Vagina (tissue), 2 donors: ENCODE measurements around the gene TFE3. TPM values are rescaled to one million over a fixed set of nuclear protein-coding genes. Genes with fewer than 3 reads are reported as not detected.

Experiments used
- DNase-seq, 2 donors: peaks; one replicate each; pipeline ENCODE4 v3.0.0-alpha.2; 2017; ENCODE audit errors: extremely low spot score in 2 of 2
- H3K27ac ChIP-seq: fragments of 200-600 bp; sonication (generic); one replicate; pipeline ENCODE4 v1.5.1; 2019
- H3K27me3 ChIP-seq: fragments of 200-600 bp; sonication (generic); one replicate; pipeline ENCODE4 v1.5.1; 2019
- H3K36me3 ChIP-seq, 2 donors: fragments of 200-600 bp; sonication (generic); one replicate each; pipeline ENCODE4 v1.5.1; 2017 to 2019
- H3K4me1 ChIP-seq: fragments of 200-600 bp; sonication (generic); one replicate; pipeline ENCODE4 v1.5.1; 2019
- H3K4me3 ChIP-seq, 2 donors: fragments of 200-600 bp; sonication (generic); 1 replicate in 1 of 2; 2 replicates in 1 of 2; pipeline ENCODE4 v1.5.1; 2016 to 2019
- H3K9me3 ChIP-seq: fragments of 200-600 bp; sonication (generic); one replicate; pipeline ENCODE4 v1.5.1; 2019
- CTCF ChIP-seq, 3 experiments: fragments of 450-650 bp in 2 of 3; fragments of 200-600 bp in 1 of 3; sonication (generic) in 1 of 3; IDR thresholded peaks; one replicate each; pipeline ENCODE4 v1.5.1; 2017 to 2019; ENCODE audit warnings: antibody characterized with exemption in 3 of 3, mild to moderate bottlenecking in 2 of 3, moderate library complexity in 2 of 3
- POLR2A ChIP-seq, 2 donors: fragments of 450-650 bp; IDR thresholded peaks; one replicate each; pipeline ENCODE4 v1.6.1; 2017; ENCODE audit warnings: antibody characterized with exemption in 2 of 2, mild to moderate bottlenecking in 2 of 2, moderate library complexity in 2 of 2
- POLR2AphosphoS5 ChIP-seq, 2 donors: sonication (generic); formaldehyde crosslinking; IDR thresholded peaks; one replicate each; pipeline ENCODE4 v1.9.0; 2017; ENCODE audit warnings: antibody characterized with exemption in 2 of 2, mild to moderate bottlenecking in 2 of 2, low read depth in 1 of 2; ENCODE audit not compliant: insufficient read depth in 1 of 2
- intact Hi-C: fragments of 100-400 bp; cut with DNase I; formaldehyde crosslinking; loops from one replicate; pipeline ENCODE4 v1.15.1; 2023
- total RNA-seq: library from RNA; depleted of rRNA; stranded (reverse); fragments of >200 nt; gene quantifications from one replicate; pipeline ENCODE4 v1.2.3, GENCODE V29; 2016

Gene TFE3
- total RNA-seq, 1 donor from 2014 or later, result 87.4 TPM

GRCh38 chrX:49066278-49066677 lies 23.1 kb upstream of the TFE3 start:
- Histone ChIP-seq H3K27me3 (no peaks in the 10 kb centered on the region), H3K4me3 (no peak overlapping the region), H3K27ac (no peak overlapping the region), H3K4me1 (no peaks in the 10 kb centered on the region), H3K36me3 (peaks cover 0 to 5% of the 10 kb centered on the region in 2 donors), H3K9me3 (no peaks in the 10 kb centered on the region)
- no peak for DNase-seq
- intact Hi-C loops, result no loop called here
- TF ChIP-seq POLR2A (IDR thresholded peaks at IDR 0.05), result no peak
- TF ChIP-seq POLR2AphosphoS5 (IDR thresholded peaks at IDR 0.05; ENCODE audit: insufficient read depth in 1 of 2, low read depth in 1 of 2), result no peak
- no peak for TF ChIP-seq CTCF (IDR thresholded peaks at IDR 0.05)

- TF ChIP-seq POLR2A (IDR thresholded peaks at IDR 0.05) (no peak), CTCF (IDR thresholded peaks at IDR 0.05) (no peak)
Measured at GRCh38 chrX:49064735-49065134, 21.6 kb upstream of the TFE3 start.

DNA sequence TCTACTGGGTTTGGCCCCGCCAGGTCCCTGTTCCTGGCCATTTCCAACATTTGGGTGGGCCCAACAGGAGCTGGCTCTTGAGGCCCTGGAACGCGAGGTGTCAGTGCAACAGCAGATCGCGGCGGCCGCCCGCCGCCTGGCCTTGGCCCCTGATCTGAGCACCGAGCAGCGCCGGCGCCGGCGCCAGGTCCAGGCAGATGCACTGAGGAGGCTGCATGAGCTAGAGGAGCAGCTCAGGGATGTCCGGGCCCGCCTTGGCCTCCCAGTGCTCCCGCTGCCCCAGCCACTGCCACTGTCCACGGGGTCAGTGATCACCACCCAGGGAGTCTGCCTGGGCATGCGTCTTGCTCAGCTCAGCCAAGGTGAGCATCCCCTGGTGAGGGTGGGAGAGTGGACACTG lies 21.1 kb upstream of the TFE3 start:
- intact Hi-C loops, result no loop called here
- H3K9me3 ChIP-seq, result no peaks in the 10 kb centered on the region
- H3K36me3 ChIP-seq, result peaks cover 0 to 5% of the 10 kb centered on the region in 2 donors
- DNase-seq, result no peak
- H3K4me3 ChIP-seq, result no peak overlapping the region
- TF ChIP-seq POLR2AphosphoS5 (IDR thresholded peaks at IDR 0.05; ENCODE audit: insufficient read depth in 1 of 2, low read depth in 1 of 2) (no peak), POLR2A (IDR thresholded peaks at IDR 0.05) (no peak), CTCF (IDR thresholded peaks at IDR 0.05) (no peak)
- H3K27ac ChIP-seq, result no peak overlapping the region
- no peaks in the 10 kb centered on the region for H3K27me3 ChIP-seq
- no peaks in the 10 kb centered on the region for H3K4me1 ChIP-seq

More at GRCh38 chrX:49064735-49065134, 21.6 kb upstream of the TFE3 start:
- Histone ChIP-seq H3K4me1 (no peaks in the 10 kb centered on the region), H3K4me3 (no peak overlapping the region), H3K9me3 (no peaks in the 10 kb centered on the region), H3K36me3 (peaks cover 0 to 5% of the 10 kb centered on the region in 2 donors), H3K27ac (no peak overlapping the region), H3K27me3 (no peaks in the 10 kb centered on the region)
- intact Hi-C loops, result no loop called here
- DNase-seq, result no peak

DNA sequence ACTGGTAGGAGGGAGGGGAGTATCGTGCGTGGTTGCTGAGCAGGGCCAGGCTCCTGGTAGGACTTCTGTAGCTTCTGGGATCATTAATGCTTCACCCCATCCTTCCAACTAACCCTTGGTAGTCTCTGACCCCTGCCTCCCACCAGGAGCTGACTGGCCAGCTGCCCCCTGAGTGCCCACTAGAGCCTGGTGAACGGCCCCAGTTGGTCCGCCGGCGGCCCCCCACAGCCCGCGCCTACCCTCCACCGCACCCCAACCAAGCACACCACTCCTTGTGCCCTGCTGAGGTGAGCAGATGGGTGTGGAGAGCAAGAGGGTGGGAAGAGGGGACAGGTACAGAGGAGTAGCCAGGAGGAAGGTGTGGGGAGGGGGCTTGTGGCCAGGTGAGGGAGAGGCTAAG lies 20.6 kb upstream of the TFE3 start:
- peaks cover under 1% of the 10 kb centered on the region for H3K4me1 ChIP-seq
- no peaks in the 10 kb centered on the region for H3K27me3 ChIP-seq
- TF ChIP-seq POLR2AphosphoS5 (IDR thresholded peaks at IDR 0.05; ENCODE audit: insufficient read depth in 1 of 2, low read depth in 1 of 2) (no peak), POLR2A (IDR thresholded peaks at IDR 0.05) (no peak), CTCF (IDR thresholded peaks at IDR 0.05) (no peak)
- no peak overlapping the region for H3K27ac ChIP-seq
- no peaks in the 10 kb centered on the region for H3K9me3 ChIP-seq
- intact Hi-C loops, result no loop called here
- H3K4me3 ChIP-seq, result no peak overlapping the region
- H3K36me3 ChIP-seq, result peaks cover 0 to 5% of the 10 kb centered on the region in 2 donors
- no peak for DNase-seq

- Histone ChIP-seq H3K27me3 (no peaks in the 10 kb centered on the region), H3K4me3 (no peak overlapping the region), H3K27ac (no peak overlapping the region), H3K36me3 (peaks cover 0 to 5% of the 10 kb centered on the region in 2 donors), H3K9me3 (no peaks in the 10 kb centered on the region), H3K4me1 (peaks cover 4% of the 10 kb centered on the region)
- no peak for DNase-seq
- intact Hi-C loops, result no loop called here
- TF ChIP-seq CTCF (IDR thresholded peaks at IDR 0.05) (no peak), POLR2A (IDR thresholded peaks at IDR 0.05) (no peak), POLR2AphosphoS5 (IDR thresholded peaks at IDR 0.05; ENCODE audit: insufficient read depth in 1 of 2, low read depth in 1 of 2) (no peak)
Measured at GRCh38 chrX:49061916-49062315, 18.8 kb upstream of the TFE3 start.
